GM19193 (cell line): ENCODE results near the gene OPRD1.

Experiments
- POLR2A ChIP-seq: IDR thresholded peaks from 4 replicates; pipeline ENCODE4 v1.6.1; 2011; ENCODE audit not compliant: insufficient read depth, insufficient read length; ENCODE audit errors: extremely low read depth

OPRD1 gene

GRCh38 chr1:28832966-28833365 lies 21.0 kb downstream of the OPRD1 start:
- TF ChIP-seq POLR2A = no peak

DNA sequence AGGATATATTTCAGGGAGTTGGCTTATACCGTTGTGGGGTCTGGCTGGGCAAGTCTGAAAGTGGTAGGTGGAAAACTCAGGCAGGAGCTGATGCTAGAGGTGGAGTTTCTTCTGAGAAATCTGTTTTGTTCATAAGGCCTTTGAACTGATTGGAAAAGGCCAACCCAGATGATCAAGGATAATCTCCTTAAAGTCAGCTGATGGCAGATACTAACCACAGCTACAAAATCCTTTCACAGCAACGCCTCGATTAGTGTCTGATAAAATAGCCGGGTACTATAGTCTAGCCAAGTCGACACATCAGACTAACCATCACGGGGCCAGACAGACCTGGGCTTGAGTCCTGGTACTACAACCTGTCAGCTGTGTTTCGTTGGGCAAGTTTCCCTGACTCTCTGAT lies 21.4 kb downstream of the OPRD1 start:
- TF ChIP-seq POLR2A = no peak

- no peak for TF ChIP-seq POLR2A
Observed at GRCh38 chr1:28835237-28835650, 23.3 kb downstream of the OPRD1 start.

DNA sequence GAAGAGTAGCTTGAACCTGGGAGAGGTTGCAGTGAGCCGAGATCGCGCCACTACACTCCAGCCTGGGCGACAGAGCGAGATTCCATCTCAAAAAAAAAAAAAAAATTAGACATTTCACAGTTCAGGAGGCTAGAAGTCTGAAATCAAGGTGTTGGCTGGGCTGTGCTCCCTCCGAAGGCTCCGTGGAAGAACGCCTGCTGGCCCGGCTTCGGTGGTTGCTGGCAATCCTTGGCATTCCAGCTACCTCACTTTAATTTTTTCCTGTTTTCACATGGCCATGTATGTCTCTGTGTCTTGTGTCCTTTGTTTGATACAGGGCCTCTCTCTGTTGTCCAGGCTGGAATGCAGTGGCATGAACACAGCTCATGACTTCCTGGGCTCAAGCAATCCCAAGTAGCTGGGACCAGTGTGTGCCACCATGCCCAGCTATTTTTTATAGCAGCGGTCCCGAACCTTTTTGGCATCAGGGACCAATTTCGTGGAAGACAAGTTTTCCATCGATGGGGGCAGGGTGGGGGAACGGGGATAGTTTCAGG lies 24.5 kb downstream of the OPRD1 start:
- TF ChIP-seq POLR2A = no peak

DNA sequence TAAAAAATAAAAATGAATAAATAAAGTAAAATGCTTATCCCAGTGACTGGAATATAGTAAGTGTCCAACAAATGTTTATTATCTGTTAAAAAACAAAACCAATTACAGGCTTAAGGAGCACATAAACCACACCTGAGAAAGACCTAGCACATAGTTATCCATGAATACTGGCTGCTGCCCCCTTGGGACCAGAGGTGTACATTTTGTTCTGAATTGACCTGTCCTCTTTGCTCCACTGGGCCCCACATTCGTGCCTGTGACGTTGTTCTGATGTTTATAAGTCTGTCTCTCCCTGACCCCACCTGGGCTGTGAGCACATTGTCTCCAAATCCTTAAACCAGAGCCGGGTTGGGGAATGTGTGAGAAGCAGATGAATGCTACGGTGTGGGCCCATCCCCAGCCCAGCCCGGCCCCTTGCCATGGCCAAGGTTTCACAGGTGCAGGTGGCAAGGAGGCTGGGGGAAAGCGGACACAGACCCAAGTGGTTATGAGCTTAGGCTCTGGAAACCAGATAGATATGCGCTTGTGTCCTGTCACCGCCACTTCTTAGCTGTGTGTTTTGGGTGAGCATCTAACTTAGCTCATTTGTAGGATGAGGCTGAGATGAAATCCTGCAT lies 29.1 kb downstream of the OPRD1 start:
- no peak for TF ChIP-seq POLR2A

DNA sequence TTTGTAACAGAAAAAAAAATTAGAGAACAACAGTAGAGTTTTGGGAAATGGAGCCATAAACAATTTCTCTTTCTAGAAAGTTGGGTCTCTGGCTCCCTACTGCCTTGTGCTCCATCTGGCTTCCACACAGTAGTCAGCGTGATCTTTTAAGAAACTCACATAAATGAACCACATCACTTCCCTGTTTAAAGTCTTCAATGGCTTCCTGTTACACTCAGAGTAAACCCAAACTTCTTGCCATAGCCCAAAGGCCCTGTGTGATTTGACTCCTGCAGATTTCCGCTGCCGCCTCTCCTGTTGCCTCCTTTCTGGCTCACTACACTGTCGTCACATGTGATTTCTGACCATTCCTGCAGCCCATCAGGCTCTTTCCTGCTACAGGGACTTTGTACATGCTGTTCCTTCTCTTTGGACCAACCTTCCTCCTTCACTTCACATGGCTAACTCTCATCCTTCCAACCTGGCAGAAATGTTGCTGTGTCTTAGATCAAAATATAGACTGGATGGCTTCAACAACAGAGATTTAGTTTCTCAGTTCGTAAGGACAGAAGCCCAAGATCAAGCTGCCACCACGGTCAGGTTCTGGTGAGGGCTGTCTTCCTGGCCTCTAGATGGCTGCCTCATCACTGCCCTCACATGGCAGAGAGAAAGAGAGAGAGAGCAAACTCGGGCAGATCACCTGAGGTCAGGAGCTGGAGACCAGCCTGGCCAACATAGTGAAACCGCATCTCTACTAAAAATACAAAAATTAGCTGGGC lies 34.0 kb downstream of the OPRD1 start:
- TF ChIP-seq POLR2A = no peak

DNA sequence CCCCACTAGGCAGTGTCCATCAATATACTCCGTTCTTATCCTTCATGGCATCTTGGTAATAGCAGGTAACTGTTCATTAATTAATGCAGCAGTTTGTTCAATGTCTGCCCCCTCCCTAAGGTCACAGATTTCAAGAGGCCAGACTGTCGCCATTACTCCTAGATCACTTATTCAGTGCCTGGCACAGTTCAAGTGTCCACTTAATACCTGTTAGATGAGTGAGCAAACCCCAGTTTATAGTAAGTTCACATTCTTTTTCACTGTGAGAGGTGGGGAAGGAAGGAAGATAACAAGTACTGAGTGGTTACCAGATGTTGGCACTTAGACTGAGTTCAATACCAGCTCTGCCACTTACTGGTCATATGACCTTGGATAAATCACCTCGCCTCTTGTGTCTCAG lies 36.4 kb downstream of the OPRD1 start:
- no peak for TF ChIP-seq POLR2A

GRCh38 chr1:28853093-28853742 lies 41.2 kb downstream of the OPRD1 start:
- no peak for TF ChIP-seq POLR2A

GRCh38 chr1:28855046-28855445 lies 43.1 kb downstream of the OPRD1 start:
- TF ChIP-seq POLR2A = no peak

GRCh38 chr1:28855469-28855951 lies 43.5 kb downstream of the OPRD1 start:
- TF ChIP-seq POLR2A = no peak

GRCh38 chr1:28855969-28856368 lies 44.0 kb downstream of the OPRD1 start:
- no peak for TF ChIP-seq POLR2A

GRCh38 chr1:28860332-28861073 lies 48.5 kb downstream of the OPRD1 start:
- TF ChIP-seq POLR2A = no peak

DNA sequence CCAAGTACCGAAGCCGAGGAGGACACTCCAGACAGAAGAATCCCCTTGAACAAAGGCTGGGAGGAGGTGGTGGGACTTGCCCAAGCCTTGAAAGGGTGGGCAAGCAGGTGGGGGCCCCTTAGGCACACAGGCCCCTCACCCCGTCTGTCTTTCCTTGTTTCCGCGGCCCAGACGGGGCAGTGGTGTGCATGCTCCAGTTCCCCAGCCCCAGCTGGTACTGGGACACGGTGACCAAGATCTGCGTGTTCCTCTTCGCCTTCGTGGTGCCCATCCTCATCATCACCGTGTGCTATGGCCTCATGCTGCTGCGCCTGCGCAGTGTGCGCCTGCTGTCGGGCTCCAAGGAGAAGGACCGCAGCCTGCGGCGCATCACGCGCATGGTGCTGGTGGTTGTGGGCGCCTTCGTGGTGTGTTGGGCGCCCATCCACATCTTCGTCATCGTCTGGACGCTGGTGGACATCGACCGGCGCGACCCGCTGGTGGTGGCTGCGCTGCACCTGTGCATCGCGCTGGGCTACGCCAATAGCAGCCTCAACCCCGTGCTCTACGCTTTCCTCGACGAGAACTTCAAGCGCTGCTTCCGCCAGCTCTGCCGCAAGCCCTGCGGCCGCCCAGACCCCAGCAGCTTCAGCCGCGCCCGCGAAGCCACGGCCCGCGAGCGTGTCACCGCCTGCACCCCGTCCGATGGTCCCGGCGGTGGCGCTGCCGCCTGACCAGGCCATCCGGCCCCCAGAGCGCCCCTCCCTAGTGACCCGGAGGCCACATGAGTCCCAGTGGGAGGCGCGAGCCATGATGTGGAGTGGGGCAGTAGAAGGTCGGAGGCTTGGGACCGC lies 50.8 kb downstream of the OPRD1 start:
- no peak for TF ChIP-seq POLR2A

GRCh38 chr1:28864695-28865094 lies 52.7 kb downstream of the OPRD1 start:
- no peak for TF ChIP-seq POLR2A
